Prostate gland (tissue), 2 donors: ENCODE results near the gene SLC9A8.

Source experiments
- POLR2A ChIP-seq: fragments of 450-650 bp; IDR thresholded peaks from one replicate; pipeline ENCODE4 v1.6.1; 2016; ENCODE audit warnings: antibody characterized with exemption, mild to moderate bottlenecking
- POLR2AphosphoS5 ChIP-seq: sonication (generic); formaldehyde crosslinking; IDR thresholded peaks from one replicate; pipeline ENCODE4 v1.6.1; 2017; ENCODE audit warnings: antibody characterized with exemption
- TF ChIP-seq, protein P1 (sequence below), 4 experiments: fragments of 200-600 bp in 2 of 4; fragments of 450-650 bp in 2 of 4; sonication (generic) in 2 of 4; IDR thresholded peaks; 1 replicate in 3 of 4; 2 replicates in 1 of 4; pipeline ENCODE4 v1.5.1; 2016 to 2019; ENCODE audit warnings: antibody characterized with exemption in 4 of 4, mild to moderate bottlenecking in 2 of 4, moderate library complexity in 2 of 4

DNA sequence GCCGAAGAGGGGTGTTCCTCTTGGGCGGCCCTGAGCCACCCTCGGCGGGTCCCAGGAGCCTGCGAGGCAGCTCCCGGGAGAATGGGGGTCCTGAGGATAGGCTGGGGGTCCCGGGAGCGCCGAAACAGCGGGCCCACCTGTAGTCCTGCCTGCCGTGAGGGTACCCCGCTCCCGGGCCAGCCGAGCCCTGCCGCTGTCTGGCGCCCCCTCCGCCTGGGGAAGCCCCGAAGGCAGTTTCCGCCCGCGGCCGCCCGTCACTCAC lies 102.4 kb downstream of the SLC9A8 start:
- TF ChIP-seq, protein P1, sequence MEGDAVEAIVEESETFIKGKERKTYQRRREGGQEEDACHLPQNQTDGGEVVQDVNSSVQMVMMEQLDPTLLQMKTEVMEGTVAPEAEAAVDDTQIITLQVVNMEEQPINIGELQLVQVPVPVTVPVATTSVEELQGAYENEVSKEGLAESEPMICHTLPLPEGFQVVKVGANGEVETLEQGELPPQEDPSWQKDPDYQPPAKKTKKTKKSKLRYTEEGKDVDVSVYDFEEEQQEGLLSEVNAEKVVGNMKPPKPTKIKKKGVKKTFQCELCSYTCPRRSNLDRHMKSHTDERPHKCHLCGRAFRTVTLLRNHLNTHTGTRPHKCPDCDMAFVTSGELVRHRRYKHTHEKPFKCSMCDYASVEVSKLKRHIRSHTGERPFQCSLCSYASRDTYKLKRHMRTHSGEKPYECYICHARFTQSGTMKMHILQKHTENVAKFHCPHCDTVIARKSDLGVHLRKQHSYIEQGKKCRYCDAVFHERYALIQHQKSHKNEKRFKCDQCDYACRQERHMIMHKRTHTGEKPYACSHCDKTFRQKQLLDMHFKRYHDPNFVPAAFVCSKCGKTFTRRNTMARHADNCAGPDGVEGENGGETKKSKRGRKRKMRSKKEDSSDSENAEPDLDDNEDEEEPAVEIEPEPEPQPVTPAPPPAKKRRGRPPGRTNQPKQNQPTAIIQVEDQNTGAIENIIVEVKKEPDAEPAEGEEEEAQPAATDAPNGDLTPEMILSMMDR (IDR thresholded peaks at IDR 0.05): no peak
- TF ChIP-seq POLR2A (no peak), POLR2AphosphoS5 (no peak)
